AG04449 (cell line): ENCODE data around the gene CAMTA1.

ENCODE experiments used
- CTCF ChIA-PET: fragments of 350-600 bp; formaldehyde crosslinking; extraction: SDS; loops from one replicate; lab custom pipeline; 2021; ENCODE audit warnings: antibody characterized with exemption; lab: Yijun Ruan, JAX
- POLR2A ChIA-PET: fragments of 400-600, 350-600 bp; formaldehyde crosslinking; extraction: SDS; loops from one replicate; lab custom pipeline; 2020; ENCODE audit warnings: antibody characterized with exemption, inconsistent platforms; lab: Yijun Ruan, JAX
- DNase-seq: peaks from one replicate; pipeline ENCODE4 v3.0.0-alpha.2; 2010; ENCODE audit warnings: low read depth, low spot score
- H3K4me3 ChIP-seq: 2 replicates; pipeline ENCODE4 v1.5.1; 2011; ENCODE audit warnings: low read depth, mild to moderate bottlenecking, control low read depth, low read length
- CTCF ChIP-seq: IDR thresholded peaks from one replicate; pipeline ENCODE4 v1.5.1; 2011; ENCODE audit warnings: mild to moderate bottlenecking, moderate library complexity, low read length, control low read depth, inconsistent platforms; ENCODE audit not compliant: insufficient read depth; ENCODE audit errors: missing control alignments

Gene CAMTA1

GRCh38 chr1:7253118-7253480, 467.8 kb downstream of the CAMTA1 start:
- TF ChIP-seq CTCF: no peak
- DNase-seq: no peak
- ChIA-PET CTCF (interaction anchor here (1.1 kb wide), 2 partner anchors 8 to 211 kb away, joined by 3 read pairs; no protein-coding TSS in a partner anchor), POLR2A (interaction anchor here (0.6 to 1.5 kb wide), 5 partner anchors 8 to 219 kb away, joined by 3 to 11 read pairs (median 3); no protein-coding TSS in a partner anchor)
- H3K4me3 ChIP-seq: no peak overlapping the region

GRCh38 chr1:7253988-7254587, 468.8 kb downstream of the CAMTA1 start:
- no peak overlapping the region for H3K4me3 ChIP-seq
- POLR2A ChIA-PET: no interaction called here
- no peak for TF ChIP-seq CTCF
- CTCF ChIA-PET: no interaction called here
- DNase-seq: no peak

- ChIA-PET POLR2A (no interaction called here), CTCF (interaction anchor here (0.7 kb wide), 1 partner anchor 11 kb away, joined by 3 read pairs; no protein-coding TSS in a partner anchor)
- TF ChIP-seq CTCF: no peak
- H3K4me3 ChIP-seq: no peak overlapping the region
- DNase-seq: no peak
These were observed 470.2 kb downstream of the CAMTA1 start for GRCh38 chr1:7255303-7256058.

GRCh38 chr1:7256526-7256925, 471.3 kb downstream of the CAMTA1 start:
- no peak for TF ChIP-seq CTCF
- DNase-seq: no peak
- ChIA-PET CTCF (interaction anchor here (0.7 kb wide), 1 partner anchor 9 kb away, joined by 3 read pairs; no protein-coding TSS in a partner anchor), POLR2A (no interaction called here)
- H3K4me3 ChIP-seq: no peak overlapping the region

GRCh38 chr1:7257225-7257624, 472.0 kb downstream of the CAMTA1 start:
- no peak for TF ChIP-seq CTCF
- CTCF ChIA-PET: no interaction called here

GRCh38 chr1:7258589-7259135, 473.4 kb downstream of the CAMTA1 start:
- POLR2A ChIA-PET: no interaction called here
- DNase-seq: no peak
- no peak for TF ChIP-seq CTCF

More at GRCh38 chr1:7257225-7257624, 472.0 kb downstream of the CAMTA1 start:
- H3K4me3 ChIP-seq: no peak overlapping the region
- no peak for DNase-seq
- POLR2A ChIA-PET: no interaction called here

More at GRCh38 chr1:7258589-7259135, 473.4 kb downstream of the CAMTA1 start:
- CTCF ChIA-PET: no interaction called here
- no peak overlapping the region for H3K4me3 ChIP-seq
